Right lobe of liver (tissue), 4 donors: ENCODE measurements around the gene F2R.

Experiments
- POLR2A ChIP-seq: fragments of 450-650 bp; IDR thresholded peaks from one replicate; pipeline ENCODE4 v1.6.1; 2017; ENCODE audit warnings: antibody characterized with exemption, mild to moderate bottlenecking
- TF ChIP-seq, protein P1 (sequence below), 4 donors: fragments of 200-600 bp in 3 of 4; fragments of 450-650 bp in 1 of 4; IDR thresholded peaks; one replicate each; pipeline versions ENCODE4 v1.5.1 to v1.8.0; 2016 to 2022; ENCODE audit warnings: antibody characterized with exemption in 4 of 4, mild to moderate bottlenecking in 2 of 4
- donor health status: DM: no; HTN: no; CAD: no.
- donor health status: DM: no; HTN: no; CAD: no.
- donor health status: DM: no; HTN: yes; CAD: no.

DNA sequence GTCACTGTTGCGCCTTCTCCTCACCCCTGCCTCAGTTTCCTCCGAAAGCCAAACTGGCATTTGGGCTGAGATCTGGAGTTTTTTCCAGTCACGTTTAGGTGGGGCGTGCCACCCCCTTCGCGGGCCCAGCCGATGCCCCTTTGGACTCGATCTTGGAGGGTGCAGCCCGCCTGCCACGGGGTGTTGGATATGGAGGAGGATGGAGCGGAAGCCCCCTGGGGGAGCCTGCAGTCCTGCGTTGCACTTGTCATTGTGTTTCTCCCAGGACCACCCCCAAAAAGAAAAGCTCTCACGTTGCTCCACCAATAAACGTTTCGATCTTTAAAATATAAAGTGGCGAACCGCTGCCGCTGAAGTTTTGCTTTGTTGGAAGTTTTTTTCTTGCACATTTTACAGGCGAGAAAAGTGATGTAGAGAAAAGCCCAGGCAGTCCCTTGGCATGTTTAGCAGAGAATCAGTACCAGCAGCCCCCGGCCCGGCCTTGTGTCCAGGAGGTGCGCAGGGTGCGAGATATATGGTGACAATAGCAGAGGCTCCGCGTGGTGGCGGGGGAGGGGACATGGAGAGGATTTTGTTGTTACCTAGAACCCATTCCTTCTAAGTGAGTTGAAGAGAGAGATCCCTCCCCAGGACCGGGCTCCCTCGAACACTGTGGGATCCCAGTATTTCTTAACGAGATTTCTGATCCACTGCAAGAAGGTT, 681 bp downstream of the F2R start:
- TF ChIP-seq, protein P1, sequence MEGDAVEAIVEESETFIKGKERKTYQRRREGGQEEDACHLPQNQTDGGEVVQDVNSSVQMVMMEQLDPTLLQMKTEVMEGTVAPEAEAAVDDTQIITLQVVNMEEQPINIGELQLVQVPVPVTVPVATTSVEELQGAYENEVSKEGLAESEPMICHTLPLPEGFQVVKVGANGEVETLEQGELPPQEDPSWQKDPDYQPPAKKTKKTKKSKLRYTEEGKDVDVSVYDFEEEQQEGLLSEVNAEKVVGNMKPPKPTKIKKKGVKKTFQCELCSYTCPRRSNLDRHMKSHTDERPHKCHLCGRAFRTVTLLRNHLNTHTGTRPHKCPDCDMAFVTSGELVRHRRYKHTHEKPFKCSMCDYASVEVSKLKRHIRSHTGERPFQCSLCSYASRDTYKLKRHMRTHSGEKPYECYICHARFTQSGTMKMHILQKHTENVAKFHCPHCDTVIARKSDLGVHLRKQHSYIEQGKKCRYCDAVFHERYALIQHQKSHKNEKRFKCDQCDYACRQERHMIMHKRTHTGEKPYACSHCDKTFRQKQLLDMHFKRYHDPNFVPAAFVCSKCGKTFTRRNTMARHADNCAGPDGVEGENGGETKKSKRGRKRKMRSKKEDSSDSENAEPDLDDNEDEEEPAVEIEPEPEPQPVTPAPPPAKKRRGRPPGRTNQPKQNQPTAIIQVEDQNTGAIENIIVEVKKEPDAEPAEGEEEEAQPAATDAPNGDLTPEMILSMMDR (IDR thresholded peaks at IDR 0.05): no peak
- TF ChIP-seq POLR2A: no peak
